Measurements from ENCODE around the gene TUBG2.

DNA sequence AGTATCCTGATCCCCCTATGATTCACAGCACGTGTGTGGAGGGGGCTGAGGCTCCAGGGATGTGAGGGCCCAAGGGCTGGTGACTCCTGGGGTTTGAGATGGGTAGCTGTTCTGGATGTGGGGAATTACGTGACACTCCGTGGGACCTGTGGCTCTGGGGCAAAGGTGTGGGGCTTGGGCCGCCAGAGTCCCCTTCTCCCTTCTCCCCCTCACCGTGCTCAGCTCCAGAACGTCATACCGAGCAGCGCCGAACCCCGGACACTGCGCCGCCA is 10.6 kb downstream of the TUBG2 start:
- TF ChIP-seq, protein P1, sequence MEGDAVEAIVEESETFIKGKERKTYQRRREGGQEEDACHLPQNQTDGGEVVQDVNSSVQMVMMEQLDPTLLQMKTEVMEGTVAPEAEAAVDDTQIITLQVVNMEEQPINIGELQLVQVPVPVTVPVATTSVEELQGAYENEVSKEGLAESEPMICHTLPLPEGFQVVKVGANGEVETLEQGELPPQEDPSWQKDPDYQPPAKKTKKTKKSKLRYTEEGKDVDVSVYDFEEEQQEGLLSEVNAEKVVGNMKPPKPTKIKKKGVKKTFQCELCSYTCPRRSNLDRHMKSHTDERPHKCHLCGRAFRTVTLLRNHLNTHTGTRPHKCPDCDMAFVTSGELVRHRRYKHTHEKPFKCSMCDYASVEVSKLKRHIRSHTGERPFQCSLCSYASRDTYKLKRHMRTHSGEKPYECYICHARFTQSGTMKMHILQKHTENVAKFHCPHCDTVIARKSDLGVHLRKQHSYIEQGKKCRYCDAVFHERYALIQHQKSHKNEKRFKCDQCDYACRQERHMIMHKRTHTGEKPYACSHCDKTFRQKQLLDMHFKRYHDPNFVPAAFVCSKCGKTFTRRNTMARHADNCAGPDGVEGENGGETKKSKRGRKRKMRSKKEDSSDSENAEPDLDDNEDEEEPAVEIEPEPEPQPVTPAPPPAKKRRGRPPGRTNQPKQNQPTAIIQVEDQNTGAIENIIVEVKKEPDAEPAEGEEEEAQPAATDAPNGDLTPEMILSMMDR (conservative IDR thresholded peaks at IDR 0.05 in 1 of 2, IDR thresholded peaks at IDR 0.05 in 1 of 2; ENCODE audit: extremely low read depth in 1 of 2, insufficient read depth in 1 of 2, low read depth in 1 of 2, low read length in 2 of 2), result no peak
- TF ChIP-seq EZH2 (IDR thresholded peaks at IDR 0.05; ENCODE audit: borderline replicate concordance, low read length), result no peak
